Liver (tissue), 9 donors: ENCODE results near the gene PPM1E. TPM values are rescaled to one million over a fixed set of nuclear protein-coding genes. Genes with fewer than 3 reads are reported as not detected.

Source experiments
- DNase-seq: peaks from one replicate; pipeline ENCODE4 v3.0.0-alpha.2; 2017; ENCODE audit warnings: low spot score
- H3K27ac ChIP-seq, 2 donors: one replicate each; pipeline ENCODE4 v1.7.0; 2013; ENCODE audit warnings: inconsistent platforms in 2 of 2, low read length in 2 of 2, control low read depth in 1 of 2, low read depth in 1 of 2, mild to moderate bottlenecking in 1 of 2
- H3K27me3 ChIP-seq, 4 donors: one replicate each; pipeline versions ENCODE4 v1.6.1 to v1.7.0; 2013; ENCODE audit warnings: low read length in 3 of 4, inconsistent platforms in 1 of 4, mild to moderate bottlenecking in 1 of 4, moderate library complexity in 1 of 4; ENCODE audit not compliant: control insufficient read depth in 4 of 4, insufficient read depth in 4 of 4
- H3K36me3 ChIP-seq, 4 donors: one replicate each; pipeline versions ENCODE4 v1.6.1 to v1.7.0; 2013; ENCODE audit warnings: low read length in 3 of 4, mild to moderate bottlenecking in 3 of 4, low read depth in 1 of 4, moderate library complexity in 1 of 4; ENCODE audit not compliant: control insufficient read depth in 4 of 4, insufficient read depth in 3 of 4
- H3K4me1 ChIP-seq, 4 donors: one replicate each; pipeline versions ENCODE4 v1.6.1 to v1.7.0; 2013; ENCODE audit warnings: low read length in 3 of 4, mild to moderate bottlenecking in 3 of 4, moderate library complexity in 1 of 4; ENCODE audit not compliant: control insufficient read depth in 4 of 4, insufficient read depth in 4 of 4
- H3K4me3 ChIP-seq, 3 donors: one replicate each; pipeline versions ENCODE4 v1.6.1 to v1.7.0; 2013; ENCODE audit warnings: low read length in 3 of 3, control low read depth in 1 of 3, low read depth in 1 of 3, mild to moderate bottlenecking in 1 of 3
- H3K9ac ChIP-seq, 2 donors: one replicate each; pipeline ENCODE4 v1.7.0; 2013; ENCODE audit warnings: low read length in 2 of 2, mild to moderate bottlenecking in 2 of 2, moderate library complexity in 2 of 2, control low read depth in 1 of 2, low read depth in 1 of 2
- H3K9me3 ChIP-seq, 4 donors: one replicate each; pipeline versions ENCODE4 v1.6.1 to v1.7.0; 2013; ENCODE audit warnings: low read length in 3 of 4; ENCODE audit not compliant: control insufficient read depth in 4 of 4
- ATF3 ChIP-seq: IDR thresholded peaks from 2 replicates; pipeline ENCODE4 v1.6.1; 2016; ENCODE audit warnings: antibody characterized with exemption
- CTCF ChIP-seq: fragments of 150-350 bp; IDR thresholded peaks from 2 replicates; pipeline ENCODE4 v1.5.1; 2017; ENCODE audit warnings: improper control_type of control experiment, low read depth, low read length; ENCODE audit not compliant: missing input control
- EGR1 ChIP-seq, 2 donors: IDR thresholded peaks; 2 replicates each; pipeline ENCODE4 v1.6.1; 2016 to 2018; ENCODE audit warnings: antibody characterized with exemption in 2 of 2, low read depth in 2 of 2
- FOXA1 ChIP-seq: IDR thresholded peaks from 2 replicates; pipeline ENCODE4 v1.6.1; 2016; ENCODE audit warnings: antibody characterized with exemption
- FOXA2 ChIP-seq: IDR thresholded peaks from 2 replicates; pipeline ENCODE4 v1.6.1; 2016; ENCODE audit warnings: antibody characterized with exemption
- GABPA ChIP-seq, 2 donors: IDR thresholded peaks in 1 of 2; conservative IDR thresholded peaks in 1 of 2; 2 replicates each; pipeline ENCODE4 v1.6.1; 2016; ENCODE audit warnings: antibody characterized with exemption in 2 of 2, mild to moderate bottlenecking in 1 of 2, moderate library complexity in 1 of 2
- HNF4A ChIP-seq, 2 donors: conservative IDR thresholded peaks; 2 replicates each; pipeline ENCODE4 v1.6.1; 2016; ENCODE audit warnings: antibody characterized with exemption in 2 of 2, mild to moderate bottlenecking in 2 of 2
- HNF4G ChIP-seq: IDR thresholded peaks from 2 replicates; pipeline ENCODE4 v1.6.1; 2016; ENCODE audit warnings: antibody characterized with exemption
- JUND ChIP-seq, 2 donors: IDR thresholded peaks; 2 replicates each; pipeline ENCODE4 v1.6.1; 2016; ENCODE audit warnings: antibody characterized with exemption in 2 of 2
- MAX ChIP-seq: IDR thresholded peaks from 2 replicates; pipeline ENCODE4 v1.6.1; 2016; ENCODE audit warnings: antibody characterized with exemption
- NR2F2 ChIP-seq: IDR thresholded peaks from 2 replicates; pipeline ENCODE4 v1.6.1; 2016; ENCODE audit warnings: antibody characterized with exemption
- RAD21 ChIP-seq, 2 donors: IDR thresholded peaks; 2 replicates each; pipeline ENCODE4 v1.6.1; 2016; ENCODE audit warnings: antibody characterized with exemption in 2 of 2, mild to moderate bottlenecking in 2 of 2
- REST ChIP-seq: IDR thresholded peaks from 2 replicates; pipeline ENCODE4 v1.6.1; 2016; ENCODE audit warnings: antibody characterized with exemption, mild to moderate bottlenecking
- RXRA ChIP-seq, 2 donors: IDR thresholded peaks; 2 replicates each; pipeline ENCODE4 v1.6.1; 2017 to 2018; ENCODE audit warnings: antibody characterized with exemption in 2 of 2, mild to moderate bottlenecking in 1 of 2
- SP1 ChIP-seq: IDR thresholded peaks from 2 replicates; pipeline ENCODE4 v1.6.1; 2018; ENCODE audit warnings: antibody characterized with exemption, mild to moderate bottlenecking
- TAF1 ChIP-seq: conservative IDR thresholded peaks from 2 replicates; pipeline ENCODE4 v1.6.1; 2016; ENCODE audit warnings: antibody characterized with exemption, mild to moderate bottlenecking
- YY1 ChIP-seq: IDR thresholded peaks from 2 replicates; pipeline ENCODE4 v1.6.1; 2016; ENCODE audit warnings: antibody characterized with exemption, mild to moderate bottlenecking
- ZBTB33 ChIP-seq: IDR thresholded peaks from 2 replicates; pipeline ENCODE4 v1.6.1; 2016; ENCODE audit warnings: antibody characterized with exemption
- WGBS: extraction: QIAGEN DNeasy Blood & Tissue Kit; methylation state at CpG from one replicate; pipeline ENCODE4 v1.1.7; 2013; 5-methylcytosine and 5-hydroxymethylcytosine counted together
- polyA plus RNA-seq, 2 donors: library from polyadenylated mRNA; stranded (reverse) in 1 of 2; unstranded in 1 of 2; fragments of 200-250 nt in 1 of 2; fragments of >200 nt in 1 of 2; fragmentation: Nextera tagmentation in 1 of 2; extraction: Ambion mirVana in 1 of 2; gene quantifications; one replicate each; pipeline versions ENCODE4 v1.2.1 to v1.2.3, GENCODE V29; 2013 to 2015
- total RNA-seq, 2 donors: library from RNA; depleted of rRNA; stranded (reverse); fragments of >200 nt; gene quantifications; one replicate each; pipeline ENCODE4 v1.2.3, GENCODE V29; 2014
- donor health status: healthy.
- donor health status: healthy.
- donor health status: healthy.
- donor health status: healthy.
- donor health status: healthy.

The PPM1E gene
- total and polyA plus RNA-seq, 4 donors = 0.25 to 0.61 (median 0.50) TPM; not detected in 1

GRCh38 chr17:58823051-58823525, 67.4 kb downstream of the PPM1E start:
- H3K27me3 ChIP-seq = no peaks in the 10 kb centered on the region
- 91% methylated on average over 2 of the region's 2 CpGs for WGBS
- H3K4me3 ChIP-seq = no peak overlapping the region
- no peak overlapping the region for H3K9ac ChIP-seq
- no peaks in the 10 kb centered on the region for H3K36me3 ChIP-seq
- TF ChIP-seq FOXA2 (no peak), HNF4A (conservative IDR thresholded peaks at IDR 0.05) (no peak), ATF3 (no peak), YY1 (no peak), FOXA1 (no peak), CTCF (no peak), REST (no peak), JUND (IDR thresholded peaks at IDR 0.05) (no peak), EGR1 (IDR thresholded peaks at IDR 0.05; ENCODE audit: low read depth in 2 of 2) (no peak), NR2F2 (no peak), TAF1 (no peak), SP1 (no peak), GABPA (IDR thresholded peaks at IDR 0.05 in 1 of 2, conservative IDR thresholded peaks at IDR 0.05 in 1 of 2) (no peak), RAD21 (IDR thresholded peaks at IDR 0.05) (no peak), HNF4G (no peak), MAX (no peak), RXRA (IDR thresholded peaks at IDR 0.05) (no peak), ZBTB33 (no peak)
- no peaks in the 10 kb centered on the region for H3K4me1 ChIP-seq
- H3K9me3 ChIP-seq = no peaks in the 10 kb centered on the region
- DNase-seq = no peak
- no peak overlapping the region for H3K27ac ChIP-seq
